ENCODE data around the gene LEKR1.
"Not testable (repeated sequence)": the region's sequence is repeated elsewhere in the genome, so short reads cannot be mapped to it uniquely, and the experiment has no call there.

Gene LEKR1

GRCh38 chr3:156836701-156837100, 10.5 kb downstream of the LEKR1 start:
- no peak for DNase-seq (ENCODE audit: low read depth in 1 of 2, low spot score in 1 of 2)

GRCh38 chr3:156837115-156837514, 11.0 kb downstream of the LEKR1 start:
- no peak for DNase-seq (ENCODE audit: low read depth in 1 of 2, low spot score in 1 of 2)

GRCh38 chr3:156838035-156838434, 11.9 kb downstream of the LEKR1 start:
- DNase-seq (ENCODE audit: low read depth in 1 of 2, low spot score in 1 of 2), result no peak

- DNase-seq (ENCODE audit: low read depth in 1 of 2, low spot score in 1 of 2), result no peak
Observed at GRCh38 chr3:156840826-156841689, 14.9 kb downstream of the LEKR1 start.

GRCh38 chr3:156843071-156843808, 17.1 kb downstream of the LEKR1 start:
- DNase-seq (ENCODE audit: low read depth in 1 of 2, low spot score in 1 of 2), result no peak

- no peak for DNase-seq (ENCODE audit: low read depth in 1 of 2, low spot score in 1 of 2)
Observed at GRCh38 chr3:156847752-156848448, 21.7 kb downstream of the LEKR1 start.

- DNase-seq (ENCODE audit: low read depth in 1 of 2, low spot score in 1 of 2), result no peak
Observed at GRCh38 chr3:156859578-156859977, 33.4 kb downstream of the LEKR1 start.

- no peak for DNase-seq (ENCODE audit: low read depth in 1 of 2, low spot score in 1 of 2)
Observed at GRCh38 chr3:156860873-156861272, 34.7 kb downstream of the LEKR1 start.

- no peak for DNase-seq (ENCODE audit: low read depth in 1 of 2, low spot score in 1 of 2)
Observed at GRCh38 chr3:156862338-156862737, 36.2 kb downstream of the LEKR1 start.

GRCh38 chr3:156865732-156866131, 39.6 kb downstream of the LEKR1 start:
- DNase-seq (ENCODE audit: low read depth in 1 of 2, low spot score in 1 of 2), result no peak

- DNase-seq (ENCODE audit: low read depth in 1 of 2, low spot score in 1 of 2), result no peak
Observed at GRCh38 chr3:156867174-156867573, 41.0 kb downstream of the LEKR1 start.

GRCh38 chr3:156867920-156868319, 41.8 kb downstream of the LEKR1 start:
- no peak for DNase-seq (ENCODE audit: low read depth in 1 of 2, low spot score in 1 of 2)

- no peak for DNase-seq (ENCODE audit: low read depth in 1 of 2, low spot score in 1 of 2)
Observed at GRCh38 chr3:156873906-156874305, 47.8 kb downstream of the LEKR1 start.

GRCh38 chr3:156879491-156879890, 53.3 kb downstream of the LEKR1 start:
- DNase-seq (ENCODE audit: low read depth in 1 of 2, low spot score in 1 of 2), result not testable (repeated sequence)

- no peak for DNase-seq (ENCODE audit: low read depth in 1 of 2, low spot score in 1 of 2)
Observed at GRCh38 chr3:156885761-156886160, 59.6 kb downstream of the LEKR1 start.

- DNase-seq (ENCODE audit: low read depth in 1 of 2, low spot score in 1 of 2), result no peak
Observed at GRCh38 chr3:156888176-156888575, 62.0 kb downstream of the LEKR1 start.

- DNase-seq (ENCODE audit: low read depth in 1 of 2, low spot score in 1 of 2), result no peak
Observed at GRCh38 chr3:156888576-156888975, 62.4 kb downstream of the LEKR1 start.

- DNase-seq (ENCODE audit: low read depth in 1 of 2, low spot score in 1 of 2), result no peak
Observed at GRCh38 chr3:156892701-156893100, 66.5 kb downstream of the LEKR1 start.

GRCh38 chr3:156895374-156895773, 69.2 kb downstream of the LEKR1 start:
- not testable (repeated sequence) for DNase-seq (ENCODE audit: low read depth in 1 of 2, low spot score in 1 of 2)

GRCh38 chr3:156897851-156898250, 71.7 kb downstream of the LEKR1 start:
- not testable (repeated sequence) for DNase-seq (ENCODE audit: low read depth in 1 of 2, low spot score in 1 of 2)

GRCh38 chr3:156898296-156898880, 72.2 kb downstream of the LEKR1 start:
- DNase-seq (ENCODE audit: low read depth in 1 of 2, low spot score in 1 of 2), result no peak
